Esophagus mucosa (tissue), 1 donor: Measurements from ENCODE around the gene TMOD2. TPM values are rescaled to one million over a fixed set of nuclear protein-coding genes. Genes with fewer than 3 reads are reported as not detected.
"Not testable (repeated sequence)": the region's sequence is repeated elsewhere in the genome, so short reads cannot be mapped to it uniquely, and the experiment has no call there.

Experiments
- ATAC-seq: fragments of 200-7000 bp; cut with Tn5 transposase; one replicate; pipeline ENCODE4 v1.9.1; 2020
- total RNA-seq: library from RNA; stranded (reverse); gene quantifications from one replicate; pipeline ENCODE4 v1.2.4, GENCODE V29; 2023
- donor health status: DM: yes; HTN: yes; CAD: no.

Gene TMOD2
- total RNA-seq, 1 donor from 2014 or later: 4.1 TPM

GRCh38 chr15:51775967-51776816 is 24.8 kb downstream of the TMOD2 start:
- ATAC-seq: peak; percentile 73

GRCh38 chr15:51776952-51777569 is 25.7 kb downstream of the TMOD2 start:
- ATAC-seq: peak; percentile 94

GRCh38 chr15:51780636-51781035 is 29.2 kb downstream of the TMOD2 start:
- ATAC-seq: peak; percentile 41

GRCh38 chr15:51781506-51781905 is 30.1 kb downstream of the TMOD2 start:
- peak; percentile 50 for ATAC-seq

GRCh38 chr15:51782357-51782896 is 31.0 kb downstream of the TMOD2 start:
- peak; percentile 45 for ATAC-seq

- ATAC-seq: peak; percentile 93
Measured at GRCh38 chr15:51783967-51784366, 32.6 kb downstream of the TMOD2 start.

- ATAC-seq: not testable (repeated sequence)
Measured at GRCh38 chr15:51787130-51787529, 35.7 kb downstream of the TMOD2 start.

- not testable (repeated sequence) for ATAC-seq
Measured at GRCh38 chr15:51792474-51792873, 41.1 kb downstream of the TMOD2 start.

GRCh38 chr15:51793521-51794305 is 42.3 kb downstream of the TMOD2 start:
- no peak for ATAC-seq

GRCh38 chr15:51796847-51797401 is 45.5 kb downstream of the TMOD2 start:
- peak; percentile 71 for ATAC-seq

GRCh38 chr15:51798281-51798680 is 46.9 kb downstream of the TMOD2 start:
- no peak for ATAC-seq

GRCh38 chr15:51799282-51800252 is 48.2 kb downstream of the TMOD2 start:
- ATAC-seq: no peak

GRCh38 chr15:51801391-51801835 is 50.0 kb downstream of the TMOD2 start:
- no peak for ATAC-seq

- peak; percentile 68 for ATAC-seq
Measured at GRCh38 chr15:51802593-51802992, 51.2 kb downstream of the TMOD2 start.

GRCh38 chr15:51803965-51804364 is 52.6 kb downstream of the TMOD2 start:
- no peak for ATAC-seq

- no peak for ATAC-seq
Measured at GRCh38 chr15:51806123-51806522, 54.7 kb downstream of the TMOD2 start.

- no peak for ATAC-seq
Measured at GRCh38 chr15:51809457-51809856, 58.1 kb downstream of the TMOD2 start.

GRCh38 chr15:51812598-51812997 is 61.2 kb downstream of the TMOD2 start:
- ATAC-seq: no peak

- ATAC-seq: no peak
Measured at GRCh38 chr15:51814606-51815005, 63.2 kb downstream of the TMOD2 start.

GRCh38 chr15:51816611-51817010 is 65.2 kb downstream of the TMOD2 start:
- ATAC-seq: peak; percentile 38

GRCh38 chr15:51818150-51818549 is 66.8 kb downstream of the TMOD2 start:
- no peak for ATAC-seq
